HepG2 (cell line): ENCODE results near the gene SPAG9. TPM values are rescaled to one million over a fixed set of nuclear protein-coding genes. Genes with fewer than 3 reads are reported as not detected.

Experiments used
- ATF3 ChIP-seq: sonication (generic); formaldehyde crosslinking; IDR thresholded peaks from 2 replicates; pipeline ENCODE4 v1.4.0; 2020; ENCODE audit warnings: missing genetic modification reagents
- ISL2 ChIP-seq: sonication (generic); formaldehyde crosslinking; IDR thresholded peaks from 2 replicates; pipeline ENCODE4 v1.5.0; 2020; ENCODE audit warnings: missing genetic modification reagents
- KLF16 ChIP-seq, 2 experiments: sonication (generic) in 1 of 2; formaldehyde crosslinking in 1 of 2; IDR thresholded peaks; 2 replicates each; pipeline versions ENCODE4 v1.6.1 to v1.8.0; 2016 to 2023; ENCODE audit warnings: missing genetic modification reagents in 2 of 2, missing compliant biosample characterization in 1 of 2
- RXRB ChIP-seq: IDR thresholded peaks from 2 replicates; pipeline ENCODE4 v1.6.1; 2016; ENCODE audit warnings: borderline replicate concordance, missing genetic modification reagents, missing compliant biosample characterization
- SRSF1 ChIP-seq: fragments of 200-400 bp; formaldehyde crosslinking; optimal IDR thresholded peaks from 2 replicates; pipeline ENCODE3; 2017; ENCODE audit warnings: mild to moderate bottlenecking, low read depth, low read length, moderate library complexity
- ZFY ChIP-seq: sonication (generic); formaldehyde crosslinking; IDR thresholded peaks from 2 replicates; pipeline ENCODE4 v1.4.0; 2020; ENCODE audit warnings: missing genetic modification reagents
- ZNF646 ChIP-seq: sonication (generic); formaldehyde crosslinking; IDR thresholded peaks from 2 replicates; pipeline ENCODE4 v1.9.0; 2021; ENCODE audit warnings: mild to moderate bottlenecking, missing genetic modification reagents
- polyA plus RNA-seq, 8 experiments: library from polyadenylated mRNA; depleted of rRNA in 3 of 8; stranded (reverse) in 7 of 8; unstranded in 1 of 8; fragments of >200 nt; fragmentation: Illumina TruSeq in 4 of 8; extraction: Trizol in 4 of 8; gene quantifications; 2 replicates each; pipeline versions ENCODE4 v1.2.1 to v1.2.3, GENCODE V29; 2011 to 2016; ENCODE audit warnings: low read depth in 4 of 8, missing spikeins in 1 of 8, mixed read lengths in 1 of 8; ENCODE audit not compliant: insufficient read depth in 1 of 8
- total RNA-seq, 5 experiments: library from RNA; depleted of rRNA; stranded (reverse); fragments of >200 nt; fragmentation: Illumina TruSeq; extraction: Trizol; gene quantifications; 2 replicates each; pipeline ENCODE4 v1.2.3, GENCODE V29; 2016; ENCODE audit warnings: low read depth in 1 of 5
- TF ChIP-seq, protein P1 (sequence below): sonication (generic); formaldehyde crosslinking; IDR thresholded peaks from 2 replicates; pipeline ENCODE4 v1.9.0; 2021; ENCODE audit warnings: missing genetic modification reagents, mild to moderate bottlenecking, borderline replicate concordance
- TF ChIP-seq, protein P2 (sequence below): sonication (generic); formaldehyde crosslinking; IDR thresholded peaks from 2 replicates; pipeline ENCODE4 v1.5.0; 2020; ENCODE audit warnings: missing genetic modification reagents, mild to moderate bottlenecking, borderline replicate concordance
- TF ChIP-seq, protein P3 (sequence below): sonication (generic); formaldehyde crosslinking; IDR thresholded peaks from 2 replicates; pipeline ENCODE4 v1.4.0; 2020; ENCODE audit warnings: missing genetic modification reagents, mild to moderate bottlenecking, borderline replicate concordance
- TF ChIP-seq, protein P4 (sequence below): sonication (generic); formaldehyde crosslinking; IDR thresholded peaks from 2 replicates; pipeline ENCODE4 v1.5.1; 2020; ENCODE audit warnings: mild to moderate bottlenecking, missing genetic modification reagents
- TF ChIP-seq, protein P5 (sequence below): IDR thresholded peaks from 2 replicates; pipeline ENCODE4 v1.6.1; 2016; ENCODE audit warnings: mild to moderate bottlenecking

Gene SPAG9
- total and polyA plus RNA-seq, 2 of the 13 experiments (the other 11 are each of a cell fraction or from before 2014, with no cell fraction given), result 43.2 to 78.6 TPM

- TF ChIP-seq ZNF646 (peak; percentile 10; the same call in 1 of the 2 replicates), ZFY (CRISPR knock-in tag) (peak; percentile 7; the same call in 1 of the 2 replicates), ATF3 (no peak), RXRB (CRISPR knock-in tag) (0 out of 2 replicates have a peak, but pooled peaks have one; percentile 2), KLF16 (CRISPR knock-in tag; IDR thresholded peaks at IDR 0.05) (no peak), SRSF1 (peak; percentile 10), ISL2 (CRISPR knock-in tag) (no peak)
- TF ChIP-seq, protein P1, sequence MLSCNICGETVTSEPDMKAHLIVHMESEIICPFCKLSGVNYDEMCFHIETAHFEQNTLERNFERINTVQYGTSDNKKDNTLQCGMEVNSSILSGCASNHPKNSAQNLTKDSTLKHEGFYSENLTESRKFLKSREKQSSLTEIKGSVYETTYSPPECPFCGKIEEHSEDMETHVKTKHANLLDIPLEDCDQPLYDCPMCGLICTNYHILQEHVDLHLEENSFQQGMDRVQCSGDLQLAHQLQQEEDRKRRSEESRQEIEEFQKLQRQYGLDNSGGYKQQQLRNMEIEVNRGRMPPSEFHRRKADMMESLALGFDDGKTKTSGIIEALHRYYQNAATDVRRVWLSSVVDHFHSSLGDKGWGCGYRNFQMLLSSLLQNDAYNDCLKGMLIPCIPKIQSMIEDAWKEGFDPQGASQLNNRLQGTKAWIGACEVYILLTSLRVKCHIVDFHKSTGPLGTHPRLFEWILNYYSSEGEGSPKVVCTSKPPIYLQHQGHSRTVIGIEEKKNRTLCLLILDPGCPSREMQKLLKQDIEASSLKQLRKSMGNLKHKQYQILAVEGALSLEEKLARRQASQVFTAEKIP (CRISPR knock-in tag), result no peak
- TF ChIP-seq, protein P2, sequence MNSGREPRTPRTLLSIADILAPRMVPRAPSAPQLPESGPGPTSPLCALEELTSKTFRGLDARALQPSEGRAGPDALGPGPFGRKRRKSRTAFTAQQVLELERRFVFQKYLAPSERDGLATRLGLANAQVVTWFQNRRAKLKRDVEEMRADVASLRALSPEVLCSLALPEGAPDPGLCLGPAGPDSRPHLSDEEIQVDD, result no peak
- TF ChIP-seq, protein P3, sequence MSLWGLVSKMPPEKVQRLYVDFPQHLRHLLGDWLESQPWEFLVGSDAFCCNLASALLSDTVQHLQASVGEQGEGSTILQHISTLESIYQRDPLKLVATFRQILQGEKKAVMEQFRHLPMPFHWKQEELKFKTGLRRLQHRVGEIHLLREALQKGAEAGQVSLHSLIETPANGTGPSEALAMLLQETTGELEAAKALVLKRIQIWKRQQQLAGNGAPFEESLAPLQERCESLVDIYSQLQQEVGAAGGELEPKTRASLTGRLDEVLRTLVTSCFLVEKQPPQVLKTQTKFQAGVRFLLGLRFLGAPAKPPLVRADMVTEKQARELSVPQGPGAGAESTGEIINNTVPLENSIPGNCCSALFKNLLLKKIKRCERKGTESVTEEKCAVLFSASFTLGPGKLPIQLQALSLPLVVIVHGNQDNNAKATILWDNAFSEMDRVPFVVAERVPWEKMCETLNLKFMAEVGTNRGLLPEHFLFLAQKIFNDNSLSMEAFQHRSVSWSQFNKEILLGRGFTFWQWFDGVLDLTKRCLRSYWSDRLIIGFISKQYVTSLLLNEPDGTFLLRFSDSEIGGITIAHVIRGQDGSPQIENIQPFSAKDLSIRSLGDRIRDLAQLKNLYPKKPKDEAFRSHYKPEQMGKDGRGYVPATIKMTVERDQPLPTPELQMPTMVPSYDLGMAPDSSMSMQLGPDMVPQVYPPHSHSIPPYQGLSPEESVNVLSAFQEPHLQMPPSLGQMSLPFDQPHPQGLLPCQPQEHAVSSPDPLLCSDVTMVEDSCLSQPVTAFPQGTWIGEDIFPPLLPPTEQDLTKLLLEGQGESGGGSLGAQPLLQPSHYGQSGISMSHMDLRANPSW, result peak; percentile 27; the same call in 1 of the 2 replicates
- TF ChIP-seq, protein P4, sequence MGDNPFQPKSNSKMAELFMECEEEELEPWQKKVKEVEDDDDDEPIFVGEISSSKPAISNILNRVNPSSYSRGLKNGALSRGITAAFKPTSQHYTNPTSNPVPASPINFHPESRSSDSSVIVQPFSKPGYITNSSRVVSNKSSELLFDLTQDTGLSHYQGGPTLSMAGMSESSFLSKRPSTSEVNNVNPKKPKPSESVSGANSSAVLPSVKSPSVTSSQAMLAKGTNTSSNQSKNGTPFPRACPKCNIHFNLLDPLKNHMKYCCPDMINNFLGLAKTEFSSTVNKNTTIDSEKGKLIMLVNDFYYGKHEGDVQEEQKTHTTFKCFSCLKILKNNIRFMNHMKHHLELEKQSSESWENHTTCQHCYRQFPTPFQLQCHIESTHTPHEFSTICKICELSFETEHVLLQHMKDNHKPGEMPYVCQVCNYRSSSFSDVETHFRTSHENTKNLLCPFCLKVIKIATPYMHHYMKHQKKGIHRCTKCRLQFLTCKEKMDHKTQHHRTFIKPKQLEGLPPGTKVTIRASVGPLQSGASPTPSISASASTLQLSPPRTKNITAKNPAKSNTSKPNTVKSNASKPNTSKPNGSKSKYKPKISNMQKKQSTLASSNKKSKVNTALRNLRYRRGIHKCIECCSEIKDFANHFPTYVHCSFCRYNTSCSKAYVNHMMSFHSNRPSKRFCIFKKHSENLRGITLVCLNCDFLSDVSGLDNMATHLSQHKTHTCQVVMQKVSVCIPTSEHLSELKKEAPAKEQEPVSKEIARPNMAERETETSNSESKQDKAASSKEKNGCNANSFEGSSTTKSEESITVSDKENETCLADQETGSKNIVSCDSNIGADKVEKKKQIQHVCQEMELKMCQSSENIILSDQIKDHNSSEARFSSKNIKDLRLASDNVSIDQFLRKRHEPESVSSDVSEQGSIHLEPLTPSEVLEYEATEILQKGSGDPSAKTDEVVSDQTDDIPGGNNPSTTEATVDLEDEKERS (CRISPR knock-in tag), result no peak
- TF ChIP-seq, protein P5, sequence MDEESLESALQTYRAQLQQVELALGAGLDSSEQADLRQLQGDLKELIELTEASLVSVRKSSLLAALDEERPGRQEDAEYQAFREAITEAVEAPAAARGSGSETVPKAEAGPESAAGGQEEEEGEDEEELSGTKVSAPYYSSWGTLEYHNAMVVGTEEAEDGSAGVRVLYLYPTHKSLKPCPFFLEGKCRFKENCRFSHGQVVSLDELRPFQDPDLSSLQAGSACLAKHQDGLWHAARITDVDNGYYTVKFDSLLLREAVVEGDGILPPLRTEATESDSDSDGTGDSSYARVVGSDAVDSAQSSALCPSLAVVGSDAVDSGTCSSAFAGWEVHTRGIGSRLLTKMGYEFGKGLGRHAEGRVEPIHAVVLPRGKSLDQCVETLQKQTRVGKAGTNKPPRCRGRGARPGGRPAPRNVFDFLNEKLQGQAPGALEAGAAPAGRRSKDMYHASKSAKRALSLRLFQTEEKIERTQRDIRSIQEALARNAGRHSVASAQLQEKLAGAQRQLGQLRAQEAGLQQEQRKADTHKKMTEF, result 0 out of 2 replicates have a peak, but pooled peaks have one; percentile 15
Observed at GRCh38 chr17:50920041-50920410, 200.6 kb downstream of the SPAG9 start (continued).
